Osteoblast (primary cell): Measurements from ENCODE around the gene DDX24. TPM values are rescaled to one million over a fixed set of nuclear protein-coding genes. Genes with fewer than 3 reads are reported as not detected.

Experiments
- DNase-seq: peaks from one replicate; pipeline ENCODE4 v3.0.0; 2011; ENCODE audit warnings: low spot score, mixed read lengths; ENCODE audit not compliant: insufficient read length; ENCODE audit errors: missing footprints
- H2AFZ ChIP-seq: 2 replicates; pipeline ENCODE4 v1.6.0; 2011; ENCODE audit warnings: mild to moderate bottlenecking, low read length
- H3K27ac ChIP-seq: 2 replicates; pipeline ENCODE4 v1.5.1; 2011; ENCODE audit warnings: mild to moderate bottlenecking, low read depth, low read length, moderate library complexity
- H3K27me3 ChIP-seq: 2 replicates; pipeline ENCODE4 v1.6.0; 2012; ENCODE audit warnings: mild to moderate bottlenecking, control low read depth, inconsistent platforms, low read length, moderate library complexity; ENCODE audit not compliant: insufficient read depth
- H3K36me3 ChIP-seq: 2 replicates; pipeline ENCODE4 v1.5.1; 2011; ENCODE audit warnings: mild to moderate bottlenecking, low read length, control low read depth, moderate library complexity; ENCODE audit not compliant: insufficient read depth
- H3K4me1 ChIP-seq: 2 replicates; pipeline ENCODE4 v1.5.1; 2011; ENCODE audit warnings: mild to moderate bottlenecking, low read length, control low read depth, moderate library complexity; ENCODE audit not compliant: insufficient read depth
- H3K4me2 ChIP-seq: 2 replicates; pipeline ENCODE4 v1.6.0; 2011; ENCODE audit warnings: mild to moderate bottlenecking, low read length; ENCODE audit not compliant: insufficient read depth
- H3K4me3 ChIP-seq: fragments of 200-600 bp; sonication (generic); 3 replicates; pipeline ENCODE4 v1.5.1; 2012; ENCODE audit warnings: mild to moderate bottlenecking, low read length, inconsistent platforms; ENCODE audit not compliant: insufficient read depth
- H3K79me2 ChIP-seq: 2 replicates; pipeline ENCODE4 v1.6.0; 2012; ENCODE audit warnings: mild to moderate bottlenecking, low read length, control low read depth, inconsistent platforms; ENCODE audit not compliant: insufficient read depth
- H3K9me3 ChIP-seq: 2 replicates; pipeline ENCODE4 v1.5.1; 2011; ENCODE audit warnings: low read depth, low read length, control low read depth
- H4K20me1 ChIP-seq: 2 replicates; pipeline ENCODE4 v1.6.0; 2012; ENCODE audit warnings: mild to moderate bottlenecking, low read length, control low read depth; ENCODE audit not compliant: insufficient read depth
- CTCF ChIP-seq: IDR thresholded peaks from 2 replicates; pipeline ENCODE4 v1.5.1; 2011; ENCODE audit warnings: mild to moderate bottlenecking, low read depth, low read length, moderate library complexity; ENCODE audit errors: extremely low read depth
- total RNA-seq: library from RNA; depleted of rRNA; stranded (reverse); fragments of >200 nt; gene quantifications from 2 replicates; pipeline ENCODE4 v1.2.3, GENCODE V29; 2012

The DDX24 gene
- total RNA-seq, 1 donor: 134 TPM

GRCh38 chr14:94112513-94113063 lies 31.6 kb upstream of the DDX24 start:
- Histone ChIP-seq H2AFZ (no peak overlapping the region), H3K4me2 (no peak overlapping the region), H3K4me3 (no peak overlapping the region), H3K79me2 (no peaks in the 10 kb centered on the region), H3K36me3 (no peaks in the 10 kb centered on the region), H3K27me3 (peaks cover 12% of the 10 kb centered on the region), H3K9me3 (no peaks in the 10 kb centered on the region), H3K4me1 (peaks cover 18% of the 10 kb centered on the region), H4K20me1 (no peaks in the 10 kb centered on the region), H3K27ac (no peak overlapping the region)
- DNase-seq: no peak
- TF ChIP-seq CTCF: no peak

GRCh38 chr14:94111276-94112095 lies 30.5 kb upstream of the DDX24 start:
- DNase-seq: no peak
- no peak overlapping the region for H3K27ac ChIP-seq
- H3K4me1 ChIP-seq: peaks cover 18% of the 10 kb centered on the region
- no peaks in the 10 kb centered on the region for H3K36me3 ChIP-seq
- H3K4me3 ChIP-seq: no peak overlapping the region
- no peak for TF ChIP-seq CTCF
- H3K4me2 ChIP-seq: no peak overlapping the region
- H2AFZ ChIP-seq: no peak overlapping the region
- H4K20me1 ChIP-seq: no peaks in the 10 kb centered on the region
- no peaks in the 10 kb centered on the region for H3K9me3 ChIP-seq
- no peaks in the 10 kb centered on the region for H3K79me2 ChIP-seq
- H3K27me3 ChIP-seq: peaks cover 7% of the 10 kb centered on the region

- Histone ChIP-seq H3K4me2 (no peak within 1 kb of the TSS), H3K36me3 (no peaks in the 10 kb centered on the region), H3K4me3 (no peak within 1 kb of the TSS), H3K27ac (no peak within 1 kb of the TSS), H2AFZ (no peak within 1 kb of the TSS), H3K9me3 (no peaks in the 10 kb centered on the region), H3K27me3 (peaks cover 2% of the 10 kb centered on the region), H3K79me2 (no peaks in the 10 kb centered on the region), H3K4me1 (peaks cover 18% of the 10 kb centered on the region), H4K20me1 (no peaks in the 10 kb centered on the region)
- TF ChIP-seq CTCF: no peak
- peak; percentile 87 for DNase-seq
Observed at GRCh38 chr14:94110552-94111181, 29.7 kb upstream of the DDX24 start, which contains the start of gene IFI27. IFI27 (plus strand) TSS chr14:94110736.

- no peaks in the 10 kb centered on the region for H3K9me3 ChIP-seq
- no peaks in the 10 kb centered on the region for H3K27me3 ChIP-seq
- peaks cover 15% of the 10 kb centered on the region for H3K4me1 ChIP-seq
- no peak for TF ChIP-seq CTCF
- no peaks in the 10 kb centered on the region for H4K20me1 ChIP-seq
- no peak overlapping the region for H2AFZ ChIP-seq
- no peak for DNase-seq
- H3K36me3 ChIP-seq: no peaks in the 10 kb centered on the region
- no peak overlapping the region for H3K4me2 ChIP-seq
- H3K27ac ChIP-seq: no peak overlapping the region
- no peaks in the 10 kb centered on the region for H3K79me2 ChIP-seq
- no peak overlapping the region for H3K4me3 ChIP-seq
Observed at GRCh38 chr14:94109915-94110250, 28.9 kb upstream of the DDX24 start.
